GM12874 (cell line): ENCODE measurements around the gene GPR137B.

ENCODE experiments used
- TF ChIP-seq, protein P1 (sequence below): IDR thresholded peaks from 2 replicates; pipeline ENCODE4 v1.5.1; 2011; ENCODE audit warnings: low read depth, mild to moderate bottlenecking, control low read depth, low read length, moderate library complexity; ENCODE audit not compliant: insufficient read depth

Gene GPR137B, protein sequence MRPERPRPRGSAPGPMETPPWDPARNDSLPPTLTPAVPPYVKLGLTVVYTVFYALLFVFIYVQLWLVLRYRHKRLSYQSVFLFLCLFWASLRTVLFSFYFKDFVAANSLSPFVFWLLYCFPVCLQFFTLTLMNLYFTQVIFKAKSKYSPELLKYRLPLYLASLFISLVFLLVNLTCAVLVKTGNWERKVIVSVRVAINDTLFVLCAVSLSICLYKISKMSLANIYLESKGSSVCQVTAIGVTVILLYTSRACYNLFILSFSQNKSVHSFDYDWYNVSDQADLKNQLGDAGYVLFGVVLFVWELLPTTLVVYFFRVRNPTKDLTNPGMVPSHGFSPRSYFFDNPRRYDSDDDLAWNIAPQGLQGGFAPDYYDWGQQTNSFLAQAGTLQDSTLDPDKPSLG

DNA sequence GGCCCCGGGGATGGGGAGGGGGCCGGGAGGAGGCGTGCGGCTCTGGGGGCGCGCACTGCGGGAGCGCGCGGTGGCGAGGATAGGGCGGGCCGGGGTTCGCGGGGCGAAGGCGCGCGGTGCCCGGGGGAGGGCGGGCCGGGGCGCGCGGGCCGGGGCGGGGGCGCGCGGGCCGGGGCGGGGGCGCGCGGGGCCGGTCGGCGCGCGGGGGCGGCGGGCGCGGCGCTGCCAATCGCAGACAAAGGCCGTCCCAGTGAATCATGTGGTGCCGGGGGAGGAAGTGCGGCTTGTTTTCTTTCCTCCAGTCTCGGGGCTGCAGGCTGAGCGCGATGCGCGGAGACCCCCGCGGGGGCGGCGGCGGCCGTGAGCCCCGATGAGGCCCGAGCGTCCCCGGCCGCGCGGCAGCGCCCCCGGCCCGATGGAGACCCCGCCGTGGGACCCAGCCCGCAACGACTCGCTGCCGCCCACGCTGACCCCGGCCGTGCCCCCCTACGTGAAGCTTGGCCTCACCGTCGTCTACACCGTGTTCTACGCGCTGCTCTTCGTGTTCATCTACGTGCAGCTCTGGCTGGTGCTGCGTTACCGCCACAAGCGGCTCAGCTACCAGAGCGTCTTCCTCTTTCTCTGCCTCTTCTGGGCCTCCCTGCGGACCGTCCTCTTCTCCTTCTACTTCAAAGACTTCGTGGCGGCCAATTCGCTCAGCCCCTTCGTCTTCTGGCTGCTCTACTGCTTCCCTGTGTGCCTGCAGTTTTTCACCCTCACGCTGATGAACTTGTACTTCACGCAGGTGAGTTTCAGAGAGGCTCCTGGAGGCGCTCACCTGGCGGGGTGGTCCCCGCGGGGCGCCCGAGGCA is at the start of gene GPR137B:
Gene GPR137B (plus strand): TSS at position 287 of the 851 bp plus-strand sequence. CDS start 84 bp downstream, at position 371.
- TF ChIP-seq, protein P1, sequence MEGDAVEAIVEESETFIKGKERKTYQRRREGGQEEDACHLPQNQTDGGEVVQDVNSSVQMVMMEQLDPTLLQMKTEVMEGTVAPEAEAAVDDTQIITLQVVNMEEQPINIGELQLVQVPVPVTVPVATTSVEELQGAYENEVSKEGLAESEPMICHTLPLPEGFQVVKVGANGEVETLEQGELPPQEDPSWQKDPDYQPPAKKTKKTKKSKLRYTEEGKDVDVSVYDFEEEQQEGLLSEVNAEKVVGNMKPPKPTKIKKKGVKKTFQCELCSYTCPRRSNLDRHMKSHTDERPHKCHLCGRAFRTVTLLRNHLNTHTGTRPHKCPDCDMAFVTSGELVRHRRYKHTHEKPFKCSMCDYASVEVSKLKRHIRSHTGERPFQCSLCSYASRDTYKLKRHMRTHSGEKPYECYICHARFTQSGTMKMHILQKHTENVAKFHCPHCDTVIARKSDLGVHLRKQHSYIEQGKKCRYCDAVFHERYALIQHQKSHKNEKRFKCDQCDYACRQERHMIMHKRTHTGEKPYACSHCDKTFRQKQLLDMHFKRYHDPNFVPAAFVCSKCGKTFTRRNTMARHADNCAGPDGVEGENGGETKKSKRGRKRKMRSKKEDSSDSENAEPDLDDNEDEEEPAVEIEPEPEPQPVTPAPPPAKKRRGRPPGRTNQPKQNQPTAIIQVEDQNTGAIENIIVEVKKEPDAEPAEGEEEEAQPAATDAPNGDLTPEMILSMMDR = no peak

GRCh38 chr1:236092899-236093298 is 49.4 kb upstream of the GPR137B start:
- TF ChIP-seq, protein P1 = no peak

GRCh38 chr1:236095705-236096520 is 46.4 kb upstream of the GPR137B start:
- TF ChIP-seq, protein P1 = no peak

DNA sequence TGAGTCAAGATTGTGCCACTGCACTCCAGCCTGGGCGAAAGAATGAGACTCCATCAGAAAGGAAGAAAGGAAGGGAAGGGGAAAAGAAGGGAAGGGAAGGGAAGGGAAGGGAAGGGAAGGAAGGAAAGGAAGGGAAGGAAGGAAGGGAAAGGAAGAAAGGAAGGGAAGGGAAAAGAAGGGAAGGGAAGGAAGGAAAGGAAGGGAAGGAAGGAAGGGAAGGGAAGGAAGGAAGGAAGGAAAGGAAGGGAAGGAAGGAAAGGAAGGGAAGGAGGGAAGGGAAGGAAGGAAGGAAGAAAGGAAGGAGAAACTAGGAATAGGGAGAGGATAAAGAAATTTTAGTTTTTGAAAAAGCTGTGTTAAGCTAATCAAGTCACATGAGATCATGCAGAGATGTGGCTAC is 44.1 kb upstream of the GPR137B start:
- TF ChIP-seq, protein P1 = no peak

- TF ChIP-seq, protein P1 = no peak
Observed at GRCh38 chr1:236099355-236099974, 42.9 kb upstream of the GPR137B start.

GRCh38 chr1:236100799-236101198 is 41.5 kb upstream of the GPR137B start:
- TF ChIP-seq, protein P1 = no peak
